Erythroblast (primary cell): Measurements from ENCODE around the gene ANAPC5.

Experiments
- GATA1 ChIP-seq: IDR thresholded peaks from 2 replicates; pipeline ENCODE4 v1.6.1; 2011; ENCODE audit warnings: low read depth, mild to moderate bottlenecking, control low read depth, low read length, moderate library complexity
- POLR2A ChIP-seq: IDR thresholded peaks from 2 replicates; pipeline ENCODE4 v1.6.1; 2011; ENCODE audit warnings: mild to moderate bottlenecking, low read length

DNA sequence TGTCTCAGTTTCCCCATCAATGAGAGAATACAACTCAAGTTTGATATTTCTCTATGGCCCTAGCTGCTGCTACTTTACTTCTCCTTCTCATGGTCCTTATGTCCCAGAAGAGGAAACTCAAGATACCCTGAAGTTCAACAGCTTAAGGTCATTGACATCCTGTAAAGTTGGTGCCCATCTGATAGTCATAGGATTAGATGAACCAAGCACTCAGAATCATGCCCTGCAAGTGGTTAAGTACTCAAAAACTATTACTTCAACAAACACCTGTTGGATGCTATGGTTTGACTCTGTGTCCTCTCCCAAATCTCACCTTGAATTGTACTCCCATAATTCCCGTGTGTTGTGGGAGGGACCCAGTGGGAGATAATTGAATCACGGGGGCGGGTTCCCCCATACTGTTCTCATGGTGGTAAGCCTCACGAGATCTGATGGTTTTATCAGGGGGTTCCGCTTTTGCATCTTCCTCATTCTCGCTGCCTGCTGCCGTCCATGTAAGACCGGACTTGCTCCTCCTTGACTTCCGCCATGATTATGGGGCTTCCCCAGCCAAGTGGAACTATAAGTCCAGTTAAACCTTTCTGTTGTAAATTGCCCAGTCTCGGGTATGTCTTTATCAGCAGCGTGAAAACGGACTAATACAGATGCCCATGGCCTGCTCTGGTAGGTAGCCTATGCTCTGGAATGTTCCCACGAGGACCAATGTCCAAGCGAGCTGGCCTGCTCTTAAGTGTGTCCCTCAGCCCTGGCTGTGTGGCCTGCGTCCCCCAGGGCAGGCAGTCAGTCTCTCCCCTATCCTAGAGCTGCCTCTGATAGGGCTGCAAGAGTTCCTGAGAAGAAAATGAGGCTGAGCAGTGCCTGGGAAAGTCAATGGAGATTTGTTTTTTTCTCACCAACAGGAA lies 73.8 kb downstream of the ANAPC5 start:
- TF ChIP-seq POLR2A (no peak), GATA1 (no peak)
